ENCODE results near the gene NANOS1. TPM values are rescaled to one million over a fixed set of nuclear protein-coding genes. Genes with fewer than 3 reads are reported as not detected.
A peak's percentile ranks its signal among the peaks of the same experiment; 100 is the strongest.
"Not testable (repeated sequence)": the region's sequence is repeated elsewhere in the genome, so short reads cannot be mapped to it uniquely, and the experiment has no call there.

Gene NANOS1
- total RNA-seq, 3 donors from 2014 or later (not counting 1 experiment from before 2014, with no cell fraction given), result 0.09 TPM; not detected in 2

GRCh38 chr10:119025336-119025735 lies 4.2 kb upstream of the NANOS1 start:
- no peaks in the 10 kb centered on the region for H3K9me3 Mint-ChIP-seq
- peaks cover 7% of the 10 kb centered on the region for H3K4me1 ChIP-seq (ENCODE audit: control insufficient read depth, insufficient read depth, low read length)
- no peak for DNase-seq
- no peaks in the 10 kb centered on the region for H3K27me3 ChIP-seq (ENCODE audit: control insufficient read depth, insufficient read depth, low read length)
- intact Hi-C loops (cut with micrococcal nuclease), result no loop called here
- no peaks in the 10 kb centered on the region for H3K9me3 ChIP-seq (ENCODE audit: control insufficient read depth, insufficient read depth, low read length)
- no peak overlapping the region for H3K4me3 ChIP-seq (ENCODE audit: low read length)
- H3K4me1 Mint-ChIP-seq, result peaks cover 0 to 18% of the 10 kb centered on the region in 2 donors
- no peak for ATAC-seq
- H3K27ac Mint-ChIP-seq, result no peak overlapping the region
- H3K27ac ChIP-seq (ENCODE audit: low read length), result no peak overlapping the region
- H3K27me3 Mint-ChIP-seq (ENCODE audit: low read depth in 2 of 2), result peaks cover 0 to 3% of the 10 kb centered on the region in 2 donors
- no peaks in the 10 kb centered on the region for H3K36me3 Mint-ChIP-seq
- H3K4me3 Mint-ChIP-seq, result no peak overlapping the region
- TF ChIP-seq, protein P1, sequence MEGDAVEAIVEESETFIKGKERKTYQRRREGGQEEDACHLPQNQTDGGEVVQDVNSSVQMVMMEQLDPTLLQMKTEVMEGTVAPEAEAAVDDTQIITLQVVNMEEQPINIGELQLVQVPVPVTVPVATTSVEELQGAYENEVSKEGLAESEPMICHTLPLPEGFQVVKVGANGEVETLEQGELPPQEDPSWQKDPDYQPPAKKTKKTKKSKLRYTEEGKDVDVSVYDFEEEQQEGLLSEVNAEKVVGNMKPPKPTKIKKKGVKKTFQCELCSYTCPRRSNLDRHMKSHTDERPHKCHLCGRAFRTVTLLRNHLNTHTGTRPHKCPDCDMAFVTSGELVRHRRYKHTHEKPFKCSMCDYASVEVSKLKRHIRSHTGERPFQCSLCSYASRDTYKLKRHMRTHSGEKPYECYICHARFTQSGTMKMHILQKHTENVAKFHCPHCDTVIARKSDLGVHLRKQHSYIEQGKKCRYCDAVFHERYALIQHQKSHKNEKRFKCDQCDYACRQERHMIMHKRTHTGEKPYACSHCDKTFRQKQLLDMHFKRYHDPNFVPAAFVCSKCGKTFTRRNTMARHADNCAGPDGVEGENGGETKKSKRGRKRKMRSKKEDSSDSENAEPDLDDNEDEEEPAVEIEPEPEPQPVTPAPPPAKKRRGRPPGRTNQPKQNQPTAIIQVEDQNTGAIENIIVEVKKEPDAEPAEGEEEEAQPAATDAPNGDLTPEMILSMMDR (IDR thresholded peaks at IDR 0.05), result no peak
- WGBS (ENCODE audit: insufficient coverage), result 73% methylated on average over 7 of the region's 7 CpGs
- H3K36me3 ChIP-seq (ENCODE audit: control insufficient read depth, insufficient read depth, low read length), result no peaks in the 10 kb centered on the region

DNA sequence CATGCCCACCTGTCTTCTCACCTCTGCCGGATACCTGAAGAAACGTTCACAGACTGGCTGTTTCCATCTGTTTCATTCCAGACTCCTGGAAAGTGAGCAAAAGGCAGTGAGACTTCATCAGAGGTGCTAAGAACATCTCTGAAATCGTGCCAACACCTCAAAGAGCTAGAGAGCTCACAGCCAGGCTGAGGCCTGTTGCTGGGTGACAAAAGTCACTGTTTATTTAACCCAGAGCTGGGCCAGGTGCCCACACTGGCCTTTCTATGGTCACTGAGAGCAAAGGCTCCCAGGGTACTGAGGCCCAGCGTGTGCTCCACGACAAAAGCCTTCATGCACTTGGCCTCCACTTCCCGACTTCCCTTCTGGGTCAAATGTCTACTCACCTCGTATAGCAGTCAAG lies 3.7 kb upstream of the NANOS1 start:
- no peak for DNase-seq
- no peaks in the 10 kb centered on the region for H3K9me3 Mint-ChIP-seq
- intact Hi-C loops (cut with micrococcal nuclease), result no loop called here
- Histone ChIP-seq H3K9me3 (ENCODE audit: control insufficient read depth, insufficient read depth, low read length) (no peaks in the 10 kb centered on the region), H3K27ac (ENCODE audit: low read length) (no peak overlapping the region), H3K36me3 (ENCODE audit: control insufficient read depth, insufficient read depth, low read length) (no peaks in the 10 kb centered on the region), H3K4me3 (ENCODE audit: low read length) (no peak overlapping the region), H3K4me1 (ENCODE audit: control insufficient read depth, insufficient read depth, low read length) (peaks cover 10% of the 10 kb centered on the region), H3K27me3 (ENCODE audit: control insufficient read depth, insufficient read depth, low read length) (no peaks in the 10 kb centered on the region)
- H3K27ac Mint-ChIP-seq, result peak overlapping the region in 1 of 2 donors; percentile 14
- H3K4me1 Mint-ChIP-seq, result peaks cover 0 to 16% of the 10 kb centered on the region in 2 donors
- H3K4me3 Mint-ChIP-seq, result no peak overlapping the region
- H3K36me3 Mint-ChIP-seq, result no peaks in the 10 kb centered on the region
- TF ChIP-seq, protein P1 (IDR thresholded peaks at IDR 0.05), result no peak
- no peak for ATAC-seq
- 85% methylated on average over 7 of the region's 7 CpGs for WGBS (ENCODE audit: insufficient coverage)
- H3K27me3 Mint-ChIP-seq (ENCODE audit: low read depth in 2 of 2), result no peaks in the 10 kb centered on the region

GRCh38 chr10:119026301-119027110 lies 3.0 kb upstream of the NANOS1 start:
- H3K4me3 Mint-ChIP-seq, result no peak overlapping the region
- H3K27me3 ChIP-seq (ENCODE audit: control insufficient read depth, insufficient read depth, low read length), result no peaks in the 10 kb centered on the region
- H3K4me1 Mint-ChIP-seq, result peaks cover 0 to 18% of the 10 kb centered on the region in 2 donors
- TF ChIP-seq, protein P1 (IDR thresholded peaks at IDR 0.05), result no peak
- no peaks in the 10 kb centered on the region for H3K9me3 ChIP-seq (ENCODE audit: control insufficient read depth, insufficient read depth, low read length)
- H3K9me3 Mint-ChIP-seq, result no peaks in the 10 kb centered on the region
- DNase-seq, result no peak
- H3K27me3 Mint-ChIP-seq (ENCODE audit: low read depth in 2 of 2), result no peaks in the 10 kb centered on the region
- no peak overlapping the region for H3K4me3 ChIP-seq (ENCODE audit: low read length)
- ATAC-seq, result no peak
- no peaks in the 10 kb centered on the region for H3K36me3 ChIP-seq (ENCODE audit: control insufficient read depth, insufficient read depth, low read length)
- 92% methylated on average over 18 of the region's 18 CpGs for WGBS (ENCODE audit: insufficient coverage)
- peaks cover 10% of the 10 kb centered on the region for H3K4me1 ChIP-seq (ENCODE audit: control insufficient read depth, insufficient read depth, low read length)
- H3K36me3 Mint-ChIP-seq, result no peaks in the 10 kb centered on the region
- H3K27ac ChIP-seq (ENCODE audit: low read length), result no peak overlapping the region
- intact Hi-C loops (cut with micrococcal nuclease), result no loop called here
- H3K27ac Mint-ChIP-seq, result peak overlapping the region in 1 of 2 donors; percentile 14

GRCh38 chr10:119028445-119028899 lies 1.0 kb upstream of the NANOS1 start:
- not testable (repeated sequence) for H3K9me3 ChIP-seq (ENCODE audit: control insufficient read depth, insufficient read depth, low read length); H3K36me3 ChIP-seq (ENCODE audit: control insufficient read depth, insufficient read depth, low read length); H3K27me3 ChIP-seq (ENCODE audit: control insufficient read depth, insufficient read depth, low read length); DNase-seq; ATAC-seq; H3K27ac ChIP-seq (ENCODE audit: low read length); H3K27me3 Mint-ChIP-seq (ENCODE audit: low read depth in 2 of 2); H3K36me3 Mint-ChIP-seq; H3K9me3 Mint-ChIP-seq
- peak overlapping the region; percentile 39 for H3K4me3 ChIP-seq (ENCODE audit: low read length)
- peaks cover 10% of the 10 kb centered on the region for H3K4me1 ChIP-seq (ENCODE audit: control insufficient read depth, insufficient read depth, low read length)
- WGBS (ENCODE audit: insufficient coverage), result 67% methylated on average over 10 of the region's 10 CpGs
- H3K27ac Mint-ChIP-seq, result peak overlapping the region in 1 of 2 donors; percentile 67
- intact Hi-C loops (cut with micrococcal nuclease), result loop anchor here (2.0 kb wide), 1 partner anchor 460 kb away; no protein-coding TSS in a partner anchor
- peak overlapping the region; percentile 90 for H3K4me3 Mint-ChIP-seq
- H3K4me1 Mint-ChIP-seq, result peaks cover 0 to 18% of the 10 kb centered on the region in 2 donors
